SK-N-SH (cell line): ENCODE results near the gene GPR161. TPM values are rescaled to one million over a fixed set of nuclear protein-coding genes. Genes with fewer than 3 reads are reported as not detected.

Experiments
- CTCF ChIA-PET: fragments of 300-600, 350-600 bp; formaldehyde crosslinking; extraction: SDS; loops from one replicate; lab custom pipeline; 2021; lab: Yijun Ruan, JAX
- POLR2A ChIA-PET: fragments of 350-600 bp; sonication (Branson Sonifier 250); formaldehyde crosslinking; extraction: SDS; loops from one replicate; lab custom pipeline; 2020; ENCODE audit warnings: antibody characterized with exemption, inconsistent platforms; lab: Yijun Ruan, JAX
- DNase-seq: peaks from one replicate; pipeline ENCODE4 v3.0.0; 2012
- H2AFZ ChIP-seq: fragments of 200-600 bp; sonication (generic); 2 replicates; pipeline ENCODE4 v1.8.1; 2016; ENCODE audit warnings: antibody characterized with exemption, mild to moderate bottlenecking, low read depth
- H3F3A ChIP-seq: fragments of 200-600 bp; sonication (generic); replicated peaks from 2 replicates; pipeline ENCODE3; 2016; ENCODE audit warnings: antibody characterized with exemption, mild to moderate bottlenecking; ENCODE audit not compliant: insufficient read depth
- H3K27ac ChIP-seq, 2 experiments: fragments of 200-500 bp in 1 of 2; fragments of 200-600 bp in 1 of 2; sonication (Bioruptor generic) in 1 of 2; sonication (generic), shearing (Covaris generic) in 1 of 2; 2 replicates each; pipeline versions ENCODE4 v1.5.1 to v1.6.1; 2014 to 2016; ENCODE audit warnings: low read depth in 2 of 2, inconsistent platforms in 1 of 2, low read length in 1 of 2, mild to moderate bottlenecking in 1 of 2, mixed read lengths in 1 of 2
- H3K27me3 ChIP-seq: fragments of 200-600 bp; sonication (generic), shearing (Covaris generic); 2 replicates; pipeline ENCODE4 v1.6.1; 2016; ENCODE audit warnings: mixed run types; ENCODE audit not compliant: insufficient read depth
- H3K36me3 ChIP-seq, 2 experiments: fragments of 200-500 bp in 1 of 2; fragments of 200-600 bp in 1 of 2; sonication (Bioruptor generic) in 1 of 2; sonication (generic) in 1 of 2; replicated peaks in 1 of 2; 2 replicates each; pipeline versions ENCODE3 to v1.5.1; 2014 to 2016; ENCODE audit warnings: low read length in 1 of 2, mild to moderate bottlenecking in 1 of 2; ENCODE audit not compliant: insufficient read depth in 2 of 2, control insufficient read depth in 1 of 2
- H3K4me1 ChIP-seq, 2 experiments: fragments of 200-500 bp in 1 of 2; fragments of 200-600 bp in 1 of 2; sonication (Bioruptor generic) in 1 of 2; sonication (generic), shearing (Covaris generic) in 1 of 2; 2 replicates each; pipeline versions ENCODE4 v1.5.1 to v1.6.1; 2014 to 2016; ENCODE audit warnings: low read depth in 1 of 2, low read length in 1 of 2, mixed run types in 1 of 2; ENCODE audit not compliant: insufficient read depth in 2 of 2, control insufficient read depth in 1 of 2
- H3K4me2 ChIP-seq: fragments of 200-600 bp; sonication (generic), shearing (Covaris generic); 2 replicates; pipeline ENCODE4 v1.6.1; 2017; ENCODE audit warnings: mixed run types
- H3K4me3 ChIP-seq, 2 experiments: fragments of 200-500 bp in 1 of 2; fragments of 200-600 bp in 1 of 2; sonication (Bioruptor generic) in 1 of 2; sonication (generic), shearing (Covaris generic) in 1 of 2; 2 replicates each; pipeline versions ENCODE4 v1.5.1 to v1.8.1; 2014 to 2016; ENCODE audit warnings: low read depth in 2 of 2, inconsistent platforms in 1 of 2, low read length in 1 of 2, mild to moderate bottlenecking in 1 of 2, mixed read lengths in 1 of 2, moderate library complexity in 1 of 2
- H3K79me2 ChIP-seq: fragments of 200-600 bp; sonication (generic); 2 replicates; pipeline ENCODE4 v1.8.1; 2017; ENCODE audit warnings: mild to moderate bottlenecking; ENCODE audit not compliant: insufficient read depth
- H3K9ac ChIP-seq: fragments of 200-600 bp; sonication (generic); 2 replicates; pipeline ENCODE4 v1.6.1; 2017; ENCODE audit warnings: mixed run types
- H3K9me2 ChIP-seq: fragments of 200-600 bp; sonication (generic); 2 replicates; pipeline ENCODE4 v1.6.1; 2017; ENCODE audit warnings: mixed run types
- H3K9me3 ChIP-seq: fragments of 200-600 bp; sonication (generic); 2 replicates; pipeline ENCODE4 v1.6.1; 2017; ENCODE audit warnings: mixed run types, mild to moderate bottlenecking, moderate library complexity
- H4K20me1 ChIP-seq: fragments of 200-600 bp; sonication (generic); 2 replicates; pipeline ENCODE4 v1.6.1; 2017; ENCODE audit warnings: mild to moderate bottlenecking, mixed run types; ENCODE audit not compliant: insufficient read depth
- CTCF ChIP-seq: fragments of 200-600 bp; sonication (generic); IDR thresholded peaks from 2 replicates; pipeline ENCODE4 v1.6.1; 2017; ENCODE audit warnings: antibody characterized with exemption, mild to moderate bottlenecking, moderate library complexity
- EP300 ChIP-seq, 2 experiments: IDR thresholded peaks; 2 replicates each; pipeline versions ENCODE4 v1.4.0 to v1.6.1; 2012; ENCODE audit warnings: borderline replicate concordance in 1 of 2, low read depth in 1 of 2, low read length in 1 of 2
- EZH2phosphoT487 ChIP-seq: fragments of 200-600 bp; sonication (generic); IDR thresholded peaks from 2 replicates; pipeline ENCODE4 v1.6.1; 2017; ENCODE audit warnings: low read depth, mixed run types, mild to moderate bottlenecking, antibody characterized with exemption, moderate library complexity, borderline replicate concordance
- FOSL2 ChIP-seq: IDR thresholded peaks from 2 replicates; pipeline ENCODE4 v1.4.0; 2012; ENCODE audit warnings: low read depth, mild to moderate bottlenecking, moderate library complexity, borderline replicate concordance
- FOXJ3 ChIP-seq: sonication (generic); formaldehyde crosslinking; IDR thresholded peaks from 2 replicates; pipeline ENCODE4 v1.5.1; 2020; ENCODE audit warnings: mild to moderate bottlenecking, missing genetic modification reagents
- FOXM1 ChIP-seq: IDR thresholded peaks from 2 replicates; pipeline ENCODE4 v1.4.0; 2012; ENCODE audit warnings: low read depth, mild to moderate bottlenecking
- GABPA ChIP-seq: IDR thresholded peaks from 2 replicates; pipeline ENCODE4 v1.4.0; 2012; ENCODE audit warnings: low read depth, mild to moderate bottlenecking
- IRF3 ChIP-seq: fragments of 150-350 bp; IDR thresholded peaks from 2 replicates; pipeline ENCODE4 v1.6.1; 2016; ENCODE audit warnings: mild to moderate bottlenecking, low read depth, low read length
- JUND ChIP-seq: IDR thresholded peaks from 2 replicates; pipeline ENCODE4 v1.4.0; 2012
- MEF2A ChIP-seq: IDR thresholded peaks from 2 replicates; pipeline ENCODE4 v1.4.0; 2012; ENCODE audit warnings: low read depth, borderline replicate concordance
- NRF1 ChIP-seq: IDR thresholded peaks from 2 replicates; pipeline ENCODE4 v1.6.1; 2012; ENCODE audit warnings: low read depth, mild to moderate bottlenecking, low read length
- PBX3 ChIP-seq: IDR thresholded peaks from 2 replicates; pipeline ENCODE4; 2012
- POLR2AphosphoS5 ChIP-seq: IDR thresholded peaks from 2 replicates; pipeline ENCODE4 v1.6.1; 2012; ENCODE audit warnings: low read depth, low read length
- RAD21 ChIP-seq: IDR thresholded peaks from 2 replicates; pipeline ENCODE4 v1.6.1; 2012; ENCODE audit warnings: mild to moderate bottlenecking, low read length
- RCOR1 ChIP-seq: fragments of 150-350 bp; IDR thresholded peaks from 2 replicates; pipeline ENCODE4 v1.6.1; 2017; ENCODE audit warnings: antibody characterized with exemption, low read length
- RXRA ChIP-seq: IDR thresholded peaks from 2 replicates; pipeline ENCODE4 v1.4.0; 2012; ENCODE audit warnings: low read depth, mild to moderate bottlenecking, borderline replicate concordance
- TAF1 ChIP-seq: IDR thresholded peaks from 2 replicates; pipeline ENCODE4 v1.6.1; 2012; ENCODE audit warnings: low read depth, mild to moderate bottlenecking, low read length, moderate library complexity, borderline replicate concordance
- TEAD4 ChIP-seq: IDR thresholded peaks from 2 replicates; pipeline ENCODE4 v1.4.0; 2012; ENCODE audit warnings: mild to moderate bottlenecking, borderline replicate concordance; ENCODE audit not compliant: insufficient read depth
- USF2 ChIP-seq: fragments of 150-350 bp; IDR thresholded peaks from 2 replicates; pipeline ENCODE4 v1.6.1; 2017; ENCODE audit warnings: antibody characterized with exemption, low read length, low read depth, borderline replicate concordance
- YY1 ChIP-seq: IDR thresholded peaks from 2 replicates; pipeline ENCODE4 v1.4.0; 2012; ENCODE audit warnings: low read depth, mild to moderate bottlenecking
- ZBTB33 ChIP-seq: IDR thresholded peaks from 2 replicates; pipeline ENCODE4 v1.4.0; 2012; ENCODE audit warnings: low read depth, borderline replicate concordance
- WGBS: methylation state at CpG from one replicate; pipeline ENCODE4 v1.1.6; 2017; ENCODE audit warnings: low lambda C conversion rate; 5-methylcytosine and 5-hydroxymethylcytosine counted together
- polyA plus RNA-seq, 3 experiments: library from polyadenylated mRNA; depleted of rRNA; stranded (reverse); fragments of >200 nt; gene quantifications; 2 replicates each; pipeline ENCODE4 v1.2.3, GENCODE V29; 2012

Gene GPR161
- polyA plus RNA-seq, 1 of the 3 experiments (the other 2 are of a cell fraction): 20.1 TPM

- Histone ChIP-seq H2AFZ (no peak overlapping the region), H3F3A (no peaks in the 10 kb centered on the region), H3K4me2 (no peak overlapping the region), H3K27ac (no peak overlapping the region), H3K79me2 (no peaks in the 10 kb centered on the region), H3K9me3 (no peaks in the 10 kb centered on the region), H3K4me1 (peaks cover 0 to 5% of the 10 kb centered on the region in 2 experiments; a peak in 1 of 4 replicates), H3K4me3 (no peak overlapping the region), H3K27me3 (no peaks in the 10 kb centered on the region), H3K9me2 (no peaks in the 10 kb centered on the region), H3K9ac (no peak overlapping the region), H3K36me3 (peaks cover 0 to 3% of the 10 kb centered on the region in 2 experiments), H4K20me1 (no peaks in the 10 kb centered on the region)
- ChIA-PET CTCF (interaction anchor here (0.8 to 4.0 kb wide), 3 partner anchors 9 to 170 kb away, joined by 3 to 20 read pairs (median 4); no protein-coding TSS in a partner anchor), POLR2A (no interaction called here)
- DNase-seq: no peak
- 2% methylated on average over 1 of the region's 1 CpG for WGBS
- TF ChIP-seq IRF3 (no peak), NRF1 (no peak), PBX3 (no peak), GABPA (no peak), FOXM1 (no peak), USF2 (no peak)
Observed at GRCh38 chr1:168159251-168159650, 22.5 kb upstream of the GPR161 start.

- Histone ChIP-seq H3K9me2 (no peaks in the 10 kb centered on the region), H3K9ac (no peak overlapping the region), H3K4me2 (no peak overlapping the region), H2AFZ (no peak overlapping the region), H3K27ac (no peak overlapping the region), H3F3A (no peaks in the 10 kb centered on the region), H3K79me2 (no peaks in the 10 kb centered on the region), H3K27me3 (no peaks in the 10 kb centered on the region), H4K20me1 (no peaks in the 10 kb centered on the region), H3K4me3 (no peak overlapping the region), H3K4me1 (peaks cover 0 to 5% of the 10 kb centered on the region in 2 experiments; a peak in 1 of 4 replicates), H3K9me3 (no peaks in the 10 kb centered on the region), H3K36me3 (peaks cover 0 to 3% of the 10 kb centered on the region in 2 experiments)
- CTCF ChIA-PET: no interaction called here
- DNase-seq: no peak
- POLR2A ChIA-PET: no interaction called here
- TF ChIP-seq RAD21 (no peak), YY1 (no peak), RXRA (no peak), TEAD4 (no peak), MEF2A (no peak), FOSL2 (no peak), FOXJ3 (CRISPR knock-in tag) (no peak), EZH2phosphoT487 (no peak), ZBTB33 (no peak), EP300 (IDR thresholded peaks at IDR 0.05; ENCODE audit: borderline replicate concordance in 1 of 2, low read depth in 1 of 2, low read length in 1 of 2) (no peak), GABPA (no peak), TAF1 (no peak), CTCF (no peak), PBX3 (no peak), RCOR1 (no peak), JUND (no peak), POLR2AphosphoS5 (no peak)
Observed at GRCh38 chr1:168157638-168158037, 20.9 kb upstream of the GPR161 start.
